Fibroblast of lung (primary cell): ENCODE data around the gene ZNF827. TPM values are rescaled to one million over a fixed set of nuclear protein-coding genes. Genes with fewer than 3 reads are reported as not detected.

Experiments
- DNase-seq, 2 donors: peaks; one replicate each; pipeline versions ENCODE4 v3.0.0 to v3.0.0-alpha.2; 2010; ENCODE audit warnings: low read depth in 2 of 2
- H2AFZ ChIP-seq: 2 replicates; pipeline ENCODE4 v1.5.1; 2012; ENCODE audit warnings: low read length, control low read depth, inconsistent platforms
- H3K27ac ChIP-seq: 2 replicates; pipeline ENCODE4 v1.5.1; 2011; ENCODE audit warnings: low read length, control low read depth; ENCODE audit not compliant: insufficient read depth
- H3K27me3 ChIP-seq: 2 replicates; pipeline ENCODE4 v1.5.1; 2011; ENCODE audit warnings: mild to moderate bottlenecking, low read length; ENCODE audit not compliant: control insufficient read depth, insufficient read depth
- H3K36me3 ChIP-seq: 2 replicates; pipeline ENCODE4 v1.5.1; 2011; ENCODE audit warnings: low read length; ENCODE audit not compliant: control insufficient read depth, insufficient read depth
- H3K4me1 ChIP-seq: 2 replicates; pipeline ENCODE4 v1.5.1; 2011; ENCODE audit warnings: low read length; ENCODE audit not compliant: control insufficient read depth, insufficient read depth; ENCODE audit errors: extremely low read depth
- H3K4me2 ChIP-seq: 2 replicates; pipeline ENCODE4 v1.5.1; 2011; ENCODE audit warnings: low read length, control low read depth; ENCODE audit not compliant: insufficient read depth; ENCODE audit errors: extremely low read depth
- H3K4me3 ChIP-seq, 4 experiments: fragments of 200-600 bp in 1 of 4; sonication (generic) in 1 of 4; replicated peaks in 1 of 4; 2 replicates each; pipeline ENCODE4 v1.5.1; 2011 to 2016; ENCODE audit warnings: low read length in 4 of 4, low read depth in 3 of 4, mild to moderate bottlenecking in 3 of 4, control low read depth in 2 of 4, inconsistent platforms in 1 of 4, mixed read lengths in 1 of 4; ENCODE audit not compliant: insufficient read depth in 1 of 4; ENCODE audit errors: control extremely low read depth in 1 of 4
- H3K79me2 ChIP-seq: 2 replicates; pipeline ENCODE4 v1.5.1; 2012; ENCODE audit warnings: mild to moderate bottlenecking, low read length, inconsistent platforms; ENCODE audit not compliant: control insufficient read depth, insufficient read depth
- H3K9ac ChIP-seq: 2 replicates; pipeline ENCODE4 v1.5.1; 2011; ENCODE audit warnings: mild to moderate bottlenecking, low read length, control low read depth; ENCODE audit not compliant: insufficient read depth
- H3K9me3 ChIP-seq: 2 replicates; pipeline ENCODE4 v1.5.1; 2012; ENCODE audit warnings: low read depth, low read length; ENCODE audit not compliant: control insufficient read depth, insufficient read depth
- H4K20me1 ChIP-seq: 2 replicates; pipeline ENCODE4 v1.5.1; 2011; ENCODE audit warnings: low read length; ENCODE audit not compliant: control insufficient read depth, insufficient read depth; ENCODE audit errors: extremely low read depth
- EZH2 ChIP-seq: IDR thresholded peaks from 2 replicates; pipeline ENCODE4 v1.5.1; 2012; ENCODE audit warnings: low read length, control low read depth, mild to moderate bottlenecking; ENCODE audit errors: missing control alignments
- polyA plus RNA-seq, 2 donors: library from polyadenylated mRNA; depleted of rRNA in 1 of 2; stranded (reverse) in 1 of 2; unstranded in 1 of 2; fragments of >200 nt; gene quantifications; 2 replicates each; pipeline ENCODE4 v1.2.1, GENCODE V29; 2011 to 2012; ENCODE audit warnings: missing spikeins in 1 of 2
- total RNA-seq: library from RNA; depleted of rRNA; stranded (reverse); fragments of >200 nt; gene quantifications from 2 replicates; pipeline ENCODE4 v1.2.1, GENCODE V29; 2014
- TF ChIP-seq, protein P1 (sequence below), 2 donors: IDR thresholded peaks in 1 of 2; conservative IDR thresholded peaks in 1 of 2; 1 replicate in 1 of 2; 2 replicates in 1 of 2; pipeline ENCODE4 v1.5.1; 2011 to 2012; ENCODE audit warnings: low read length in 2 of 2, control low read depth in 1 of 2, inconsistent platforms in 1 of 2, low read depth in 1 of 2, mild to moderate bottlenecking in 1 of 2

The ZNF827 gene
- total and polyA plus RNA-seq, 2 donors (not counting 1 experiment from before 2014, with no cell fraction given): 5.8 to 7.1 TPM

DNA sequence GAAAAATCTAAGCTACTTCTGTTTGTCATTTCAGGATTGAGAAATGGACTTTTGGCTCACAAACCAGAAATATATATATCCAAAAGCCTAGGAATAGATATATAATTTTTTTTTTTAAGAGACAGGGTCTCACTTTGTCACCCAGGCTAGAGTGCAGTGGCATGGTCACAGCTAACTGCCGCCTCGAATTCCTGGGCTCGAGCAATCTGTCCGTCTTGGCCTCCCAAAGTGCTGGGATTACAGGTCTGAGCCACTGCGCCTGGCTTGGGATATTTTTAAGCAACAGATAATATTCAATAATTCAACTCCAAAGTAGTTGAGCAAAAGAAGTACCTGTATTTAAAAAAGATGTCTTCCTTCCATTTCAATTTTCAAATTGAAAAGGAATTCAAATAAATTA, 146.2 kb downstream of the ZNF827 start:
- TF ChIP-seq, protein P1, sequence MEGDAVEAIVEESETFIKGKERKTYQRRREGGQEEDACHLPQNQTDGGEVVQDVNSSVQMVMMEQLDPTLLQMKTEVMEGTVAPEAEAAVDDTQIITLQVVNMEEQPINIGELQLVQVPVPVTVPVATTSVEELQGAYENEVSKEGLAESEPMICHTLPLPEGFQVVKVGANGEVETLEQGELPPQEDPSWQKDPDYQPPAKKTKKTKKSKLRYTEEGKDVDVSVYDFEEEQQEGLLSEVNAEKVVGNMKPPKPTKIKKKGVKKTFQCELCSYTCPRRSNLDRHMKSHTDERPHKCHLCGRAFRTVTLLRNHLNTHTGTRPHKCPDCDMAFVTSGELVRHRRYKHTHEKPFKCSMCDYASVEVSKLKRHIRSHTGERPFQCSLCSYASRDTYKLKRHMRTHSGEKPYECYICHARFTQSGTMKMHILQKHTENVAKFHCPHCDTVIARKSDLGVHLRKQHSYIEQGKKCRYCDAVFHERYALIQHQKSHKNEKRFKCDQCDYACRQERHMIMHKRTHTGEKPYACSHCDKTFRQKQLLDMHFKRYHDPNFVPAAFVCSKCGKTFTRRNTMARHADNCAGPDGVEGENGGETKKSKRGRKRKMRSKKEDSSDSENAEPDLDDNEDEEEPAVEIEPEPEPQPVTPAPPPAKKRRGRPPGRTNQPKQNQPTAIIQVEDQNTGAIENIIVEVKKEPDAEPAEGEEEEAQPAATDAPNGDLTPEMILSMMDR (conservative IDR thresholded peaks at IDR 0.05 in 1 of 2, IDR thresholded peaks at IDR 0.05 in 1 of 2; ENCODE audit: low read depth in 1 of 2, low read length in 2 of 2): no peak
- TF ChIP-seq EZH2: no peak
- H3K9ac ChIP-seq: no peak overlapping the region
- H3K4me3 ChIP-seq: no peak overlapping the region
- DNase-seq: no peak
- no peaks in the 10 kb centered on the region for H4K20me1 ChIP-seq
- H3K9me3 ChIP-seq: no peaks in the 10 kb centered on the region
- H3K4me1 ChIP-seq: no peaks in the 10 kb centered on the region
- no peak overlapping the region for H3K4me2 ChIP-seq
- H3K27me3 ChIP-seq: no peaks in the 10 kb centered on the region
- no peak overlapping the region for H2AFZ ChIP-seq
- no peak overlapping the region for H3K27ac ChIP-seq
- no peaks in the 10 kb centered on the region for H3K79me2 ChIP-seq
- no peaks in the 10 kb centered on the region for H3K36me3 ChIP-seq

DNA sequence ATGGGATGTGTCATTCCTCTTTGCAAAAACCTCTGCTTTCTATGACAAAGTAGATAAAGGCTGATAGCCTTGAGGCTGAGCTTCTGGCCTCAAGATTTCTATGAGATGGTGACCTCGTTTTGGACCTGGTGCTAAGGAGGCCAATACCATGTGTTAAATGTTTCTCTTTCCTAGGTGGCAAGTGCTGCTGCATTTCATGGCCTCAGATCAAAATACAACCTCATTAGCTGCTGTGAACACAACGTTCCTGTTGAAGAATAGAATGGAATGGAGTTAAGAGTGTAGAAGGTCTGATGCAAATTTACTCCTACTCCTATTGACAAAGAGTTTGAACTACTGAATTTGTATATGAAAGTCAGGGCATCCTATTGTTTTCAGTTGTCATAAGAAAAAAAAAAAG, 146.6 kb downstream of the ZNF827 start:
- H3K4me1 ChIP-seq: no peaks in the 10 kb centered on the region
- no peaks in the 10 kb centered on the region for H3K27me3 ChIP-seq
- no peak overlapping the region for H3K4me3 ChIP-seq
- no peak overlapping the region for H3K9ac ChIP-seq
- no peak for DNase-seq
- TF ChIP-seq EZH2: no peak
- TF ChIP-seq, protein P1 (conservative IDR thresholded peaks at IDR 0.05 in 1 of 2, IDR thresholded peaks at IDR 0.05 in 1 of 2; ENCODE audit: low read depth in 1 of 2, low read length in 2 of 2): no peak
- H4K20me1 ChIP-seq: no peaks in the 10 kb centered on the region
- no peaks in the 10 kb centered on the region for H3K79me2 ChIP-seq
- H3K27ac ChIP-seq: no peak overlapping the region
- H2AFZ ChIP-seq: no peak overlapping the region
- no peaks in the 10 kb centered on the region for H3K9me3 ChIP-seq
- no peak overlapping the region for H3K4me2 ChIP-seq
- H3K36me3 ChIP-seq: no peaks in the 10 kb centered on the region

DNA sequence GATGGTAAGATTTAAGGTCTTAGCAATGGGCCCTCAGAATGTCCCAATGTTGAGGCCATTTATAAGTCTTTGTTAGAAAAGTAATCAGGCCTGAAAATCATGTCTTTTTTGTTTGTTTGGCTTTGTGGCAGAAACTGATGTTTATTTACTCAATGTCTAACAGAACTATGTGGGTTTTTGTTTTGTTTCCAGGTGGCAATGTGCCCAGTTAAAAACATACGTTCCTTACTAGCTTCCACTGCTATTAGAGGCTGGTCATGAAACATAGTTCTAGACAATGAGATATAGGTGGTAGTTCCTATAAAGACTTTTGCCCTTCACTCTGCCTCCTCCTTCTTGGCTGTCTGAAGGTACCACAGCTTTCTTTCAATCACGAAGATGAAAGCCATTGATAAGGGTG, 149.9 kb downstream of the ZNF827 start:
- DNase-seq: peak in 1 of 2 donors; percentile 21
- H3K4me3 ChIP-seq: no peak overlapping the region
- no peaks in the 10 kb centered on the region for H4K20me1 ChIP-seq
- no peak overlapping the region for H3K4me2 ChIP-seq
- H2AFZ ChIP-seq: no peak overlapping the region
- no peak overlapping the region for H3K9ac ChIP-seq
- no peaks in the 10 kb centered on the region for H3K27me3 ChIP-seq
- H3K27ac ChIP-seq: no peak overlapping the region
- H3K79me2 ChIP-seq: no peaks in the 10 kb centered on the region
- no peaks in the 10 kb centered on the region for H3K4me1 ChIP-seq
- H3K9me3 ChIP-seq: no peaks in the 10 kb centered on the region
- TF ChIP-seq, protein P1 (conservative IDR thresholded peaks at IDR 0.05 in 1 of 2, IDR thresholded peaks at IDR 0.05 in 1 of 2; ENCODE audit: low read depth in 1 of 2, low read length in 2 of 2): no peak
- no peak for TF ChIP-seq EZH2
- no peaks in the 10 kb centered on the region for H3K36me3 ChIP-seq
